ENCODE results near the gene MLXIP.
"Not testable (repeated sequence)": the region's sequence is repeated elsewhere in the genome, so short reads cannot be mapped to it uniquely, and the experiment has no call there.

MLXIP gene

DNA sequence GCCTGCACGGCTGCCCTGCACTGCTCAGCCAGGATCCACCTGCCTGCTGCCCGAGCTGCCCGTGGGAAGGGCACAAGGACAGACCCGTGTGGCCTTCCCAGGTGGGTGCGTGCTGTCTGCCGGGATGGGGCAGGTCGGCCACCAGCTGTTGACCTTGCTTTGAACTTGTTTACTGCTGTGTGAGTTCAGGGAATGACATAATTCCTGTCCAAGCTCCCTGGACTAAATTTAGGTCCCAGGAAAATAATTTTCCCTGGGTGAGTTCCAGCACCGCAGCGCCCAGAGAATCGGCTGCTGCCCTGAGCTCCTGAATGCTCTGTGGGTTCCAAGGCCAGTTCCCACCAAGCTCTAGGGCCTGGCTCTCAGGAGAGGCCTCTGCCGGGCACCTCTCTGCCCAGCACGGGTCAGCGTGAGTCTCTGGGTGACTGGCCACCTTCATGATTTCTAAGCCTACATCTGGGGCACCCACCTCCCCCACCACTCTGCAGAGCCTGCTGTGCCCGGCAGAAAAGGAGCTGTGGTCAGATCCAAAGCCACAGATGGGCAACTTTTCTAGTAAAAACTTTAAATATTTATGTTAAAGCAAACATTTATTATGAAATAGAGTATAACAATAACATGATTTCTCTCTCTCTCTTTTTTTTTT is 27.2 kb upstream of the MLXIP start:
- no peak for DNase-seq (ENCODE audit: low read depth in 1 of 2, low spot score in 1 of 2)

DNA sequence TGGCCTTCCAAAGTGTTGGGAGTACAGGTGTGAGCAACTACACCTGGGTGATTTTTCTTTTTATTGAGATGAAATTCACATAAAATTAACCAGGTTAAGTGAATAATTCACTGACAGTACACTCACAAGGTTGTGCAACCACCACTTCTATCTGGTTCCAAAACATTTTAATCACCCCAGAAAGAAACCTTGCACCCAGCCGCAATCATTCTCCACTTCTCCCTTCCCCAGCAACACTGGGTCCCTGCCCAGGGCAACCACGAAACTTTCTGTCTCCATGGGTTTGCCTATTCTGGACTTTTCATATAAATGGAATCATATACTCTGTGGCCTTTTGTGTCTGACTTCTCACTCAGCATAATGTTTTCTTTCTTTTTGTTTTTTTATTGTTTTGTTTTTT is 26.3 kb upstream of the MLXIP start:
- DNase-seq (ENCODE audit: low read depth in 1 of 2, low spot score in 1 of 2) = no peak

DNA sequence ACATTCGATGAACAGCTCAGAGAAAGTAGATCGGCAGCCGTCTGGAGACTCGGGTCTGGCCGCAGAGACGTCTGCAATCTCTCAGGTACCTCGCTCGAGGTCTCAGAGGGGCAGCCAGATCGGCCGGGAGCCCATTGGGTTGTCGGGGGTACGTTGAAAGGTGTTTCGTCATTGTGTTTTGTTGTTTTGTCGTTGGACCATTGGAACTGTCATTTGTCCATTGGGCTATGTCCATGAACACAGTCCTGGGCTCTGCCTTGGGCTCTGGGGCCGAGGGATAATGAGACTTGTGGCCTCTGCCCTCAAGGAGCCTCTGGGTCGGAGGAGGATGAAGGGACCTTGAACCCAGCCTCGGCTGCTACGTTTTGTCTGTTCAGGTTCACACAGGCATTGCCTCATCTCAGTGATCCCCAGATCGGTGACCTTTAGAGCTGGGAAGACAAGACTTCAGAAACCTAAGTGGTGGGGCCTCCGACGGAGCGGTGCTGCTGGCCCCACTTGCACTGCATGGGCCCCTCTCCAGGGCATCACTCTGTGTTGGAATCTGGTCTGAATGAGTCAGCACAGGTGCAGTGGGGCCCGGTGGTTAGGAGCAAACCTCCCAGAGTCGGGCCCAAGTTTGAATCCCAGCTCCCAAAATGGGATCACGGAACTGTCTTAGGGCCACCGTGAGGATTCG is 23.6 kb upstream of the MLXIP start:
- no peak for DNase-seq (ENCODE audit: low read depth in 1 of 2, low spot score in 1 of 2)

DNA sequence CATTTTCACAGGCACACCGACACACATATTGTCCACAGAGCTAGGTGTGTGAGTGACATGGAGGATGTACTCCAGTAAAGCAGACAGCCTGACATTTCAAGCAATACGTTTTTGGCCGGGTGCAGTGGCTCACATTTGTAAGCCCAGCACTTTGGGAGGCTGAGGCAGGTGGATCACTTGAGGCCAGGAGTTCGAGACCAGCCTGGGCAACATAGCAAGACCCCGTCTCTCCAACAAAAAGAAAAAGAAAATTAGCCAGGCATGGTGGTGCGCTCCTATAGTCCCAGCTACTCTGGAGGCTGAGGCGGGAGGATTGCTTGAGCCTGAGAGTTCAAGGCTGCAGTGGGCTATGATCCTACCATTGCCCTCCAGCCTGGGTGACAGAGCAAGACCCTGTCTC is 22.1 kb upstream of the MLXIP start:
- not testable (repeated sequence) for DNase-seq (ENCODE audit: low read depth in 1 of 2, low spot score in 1 of 2)

DNA sequence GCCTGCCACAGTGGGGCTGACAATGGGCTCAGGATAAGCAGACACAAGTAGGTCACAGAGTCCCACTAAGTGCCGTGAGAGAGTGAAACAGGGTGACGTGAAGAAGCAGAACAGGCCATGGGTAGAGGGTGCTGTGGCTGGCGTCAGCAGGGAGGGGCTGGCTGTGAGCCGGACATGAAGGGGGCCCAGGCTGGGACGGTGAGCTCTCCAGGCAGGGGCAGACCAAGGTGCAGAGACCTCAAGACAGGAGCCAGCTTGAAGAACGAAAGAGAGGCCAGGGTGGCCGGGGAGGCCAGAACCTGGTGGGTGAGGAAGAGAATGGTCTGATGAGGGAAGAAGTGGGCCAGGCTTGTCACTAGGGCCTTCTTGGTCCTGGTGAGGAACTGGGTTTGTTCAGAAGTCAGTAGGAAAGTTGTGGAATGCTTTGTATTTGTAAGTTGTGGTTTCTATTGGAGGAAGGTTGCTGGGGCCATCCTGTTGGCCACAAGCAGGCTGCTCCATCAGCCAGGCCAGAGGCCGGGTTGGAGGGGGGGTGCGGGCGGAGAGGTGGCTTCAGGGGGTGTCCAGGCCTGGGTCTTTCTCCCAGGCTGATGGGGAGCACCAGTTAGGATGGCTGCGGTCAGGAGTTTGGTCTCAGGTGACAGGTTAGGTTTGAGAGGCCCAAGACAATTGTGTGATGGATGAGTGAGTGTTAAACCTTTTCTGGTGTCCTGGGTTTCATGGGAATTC is 21.4 kb upstream of the MLXIP start:
- DNase-seq (ENCODE audit: low read depth in 1 of 2, low spot score in 1 of 2) = no peak

DNA sequence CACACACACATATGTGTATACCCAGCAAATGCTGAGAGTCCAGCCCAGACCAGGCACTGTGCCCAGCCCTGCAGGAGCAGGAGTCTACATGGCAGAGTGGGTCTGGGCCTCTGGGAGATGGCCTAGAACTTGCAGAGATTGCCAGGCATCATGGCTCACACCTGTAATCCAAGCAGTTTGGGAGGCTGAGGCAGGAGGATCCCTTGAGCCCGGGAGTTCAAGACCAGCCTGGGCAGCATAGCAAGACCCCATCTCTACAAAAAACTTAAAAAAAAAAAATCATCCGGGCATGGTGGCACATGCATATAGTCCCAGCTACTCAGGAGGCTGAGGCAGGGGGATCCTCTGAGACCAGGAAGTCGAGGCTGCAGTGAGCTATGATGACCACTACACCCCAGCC is 20.8 kb upstream of the MLXIP start:
- DNase-seq (ENCODE audit: low read depth in 1 of 2, low spot score in 1 of 2) = no peak

DNA sequence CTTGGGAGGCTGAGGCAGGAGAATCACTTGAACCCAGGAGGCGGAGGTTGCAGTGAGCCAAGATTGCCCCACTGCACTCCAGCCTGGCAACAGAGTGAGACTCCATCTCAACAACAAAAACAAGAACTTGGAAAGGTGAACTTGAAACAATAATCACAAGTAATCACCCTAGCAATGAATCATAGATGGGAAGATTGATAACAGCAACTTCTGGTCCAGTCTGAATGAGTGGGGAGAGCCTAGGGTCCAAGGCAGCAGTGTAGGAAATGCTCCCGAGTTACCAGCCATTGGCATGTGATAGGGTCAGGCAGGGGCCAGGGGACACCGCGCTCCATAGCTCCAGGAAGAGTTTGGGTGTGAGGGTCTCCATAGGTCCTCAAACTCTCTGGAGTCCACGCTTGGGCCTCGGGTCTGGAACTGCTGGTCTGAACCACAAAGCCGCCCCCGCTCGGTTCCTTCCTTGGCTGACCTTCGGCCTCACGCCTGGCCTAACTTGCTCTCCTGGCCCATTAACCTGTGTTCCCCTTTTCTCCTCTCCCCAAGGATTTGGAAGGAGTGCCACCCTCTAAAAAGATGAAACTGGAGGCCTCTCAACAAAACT is 19.9 kb upstream of the MLXIP start:
- DNase-seq (ENCODE audit: low read depth in 1 of 2, low spot score in 1 of 2) = no peak

DNA sequence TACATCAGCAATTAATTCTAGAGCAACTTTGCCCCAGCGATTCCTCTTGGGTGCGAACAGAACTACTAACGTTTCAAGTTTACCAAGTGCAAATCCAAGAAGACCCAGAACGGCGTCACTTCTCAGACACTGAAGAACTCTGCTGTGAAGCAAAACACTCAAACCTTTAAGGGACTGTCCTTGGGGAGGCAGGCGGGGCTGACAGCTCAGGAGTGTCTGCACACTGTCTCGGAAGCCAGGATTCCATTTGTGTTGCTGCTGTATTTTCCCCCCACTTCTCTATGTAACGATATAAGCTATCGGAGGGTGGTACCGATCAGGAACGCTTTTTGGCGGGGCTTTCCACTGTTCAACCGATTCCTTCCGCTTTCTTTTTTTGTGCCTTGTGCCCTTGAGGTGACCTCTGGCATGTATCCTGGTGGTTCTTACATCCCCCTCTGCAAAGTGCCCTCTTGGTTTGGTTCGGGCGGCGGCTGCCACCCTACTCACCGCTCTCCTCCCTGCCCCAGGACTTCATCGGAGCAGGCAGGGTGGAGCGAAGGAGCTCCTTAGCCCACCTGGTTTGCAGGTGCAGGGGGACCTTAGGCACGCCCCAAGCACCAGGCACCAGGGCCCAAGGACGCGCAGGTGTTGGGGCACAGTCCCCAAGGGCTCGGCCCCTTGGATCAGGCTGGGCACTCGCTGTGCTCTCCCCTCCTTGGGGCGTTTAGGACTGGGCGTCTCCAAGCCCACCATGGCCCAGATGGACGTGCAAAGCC is 19.2 kb upstream of the MLXIP start:
- no peak for DNase-seq (ENCODE audit: low read depth in 1 of 2, low spot score in 1 of 2)

DNA sequence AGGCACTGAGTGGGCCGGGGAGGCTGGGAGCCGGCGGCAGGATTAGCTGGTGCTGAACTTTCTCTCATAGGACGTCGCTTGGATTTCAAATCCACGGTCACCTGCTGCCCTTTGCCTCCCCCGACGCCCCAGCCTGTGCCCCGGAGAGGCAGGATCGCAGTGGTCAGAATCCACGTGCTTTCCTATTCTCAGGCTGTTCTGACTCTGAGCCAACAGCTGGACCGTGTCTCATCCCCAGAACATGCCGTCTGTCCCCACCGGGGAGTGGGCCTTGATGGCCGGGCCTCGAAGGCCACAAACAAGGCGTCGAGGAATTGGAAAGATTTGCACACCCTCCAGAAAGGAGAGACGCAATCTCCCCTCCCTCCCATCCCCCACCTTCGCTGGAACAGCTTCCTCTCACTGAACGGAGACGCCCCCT is 18.5 kb upstream of the MLXIP start:
- no peak for DNase-seq (ENCODE audit: low read depth in 1 of 2, low spot score in 1 of 2)

DNA sequence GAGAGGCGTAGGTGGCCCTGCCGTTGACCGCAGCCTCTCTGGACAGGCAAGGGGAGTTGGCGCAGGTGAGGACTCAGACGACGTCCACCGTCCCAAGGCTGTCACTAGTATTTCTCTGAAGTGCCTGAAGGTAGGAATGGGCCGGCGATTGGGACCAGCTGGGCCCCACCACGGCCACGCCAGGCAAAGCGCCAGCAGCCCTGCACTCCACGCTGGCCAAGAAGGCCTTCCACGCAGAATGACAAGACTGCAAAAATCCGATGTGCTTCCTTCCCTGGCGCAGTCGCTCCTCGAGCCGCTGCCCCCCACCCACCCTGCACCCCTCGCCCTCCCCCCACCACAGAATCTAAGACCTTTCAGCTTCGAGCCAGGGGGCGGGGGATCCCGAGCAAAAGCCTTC is 17.3 kb upstream of the MLXIP start:
- DNase-seq (ENCODE audit: low read depth in 1 of 2, low spot score in 1 of 2) = no peak

DNA sequence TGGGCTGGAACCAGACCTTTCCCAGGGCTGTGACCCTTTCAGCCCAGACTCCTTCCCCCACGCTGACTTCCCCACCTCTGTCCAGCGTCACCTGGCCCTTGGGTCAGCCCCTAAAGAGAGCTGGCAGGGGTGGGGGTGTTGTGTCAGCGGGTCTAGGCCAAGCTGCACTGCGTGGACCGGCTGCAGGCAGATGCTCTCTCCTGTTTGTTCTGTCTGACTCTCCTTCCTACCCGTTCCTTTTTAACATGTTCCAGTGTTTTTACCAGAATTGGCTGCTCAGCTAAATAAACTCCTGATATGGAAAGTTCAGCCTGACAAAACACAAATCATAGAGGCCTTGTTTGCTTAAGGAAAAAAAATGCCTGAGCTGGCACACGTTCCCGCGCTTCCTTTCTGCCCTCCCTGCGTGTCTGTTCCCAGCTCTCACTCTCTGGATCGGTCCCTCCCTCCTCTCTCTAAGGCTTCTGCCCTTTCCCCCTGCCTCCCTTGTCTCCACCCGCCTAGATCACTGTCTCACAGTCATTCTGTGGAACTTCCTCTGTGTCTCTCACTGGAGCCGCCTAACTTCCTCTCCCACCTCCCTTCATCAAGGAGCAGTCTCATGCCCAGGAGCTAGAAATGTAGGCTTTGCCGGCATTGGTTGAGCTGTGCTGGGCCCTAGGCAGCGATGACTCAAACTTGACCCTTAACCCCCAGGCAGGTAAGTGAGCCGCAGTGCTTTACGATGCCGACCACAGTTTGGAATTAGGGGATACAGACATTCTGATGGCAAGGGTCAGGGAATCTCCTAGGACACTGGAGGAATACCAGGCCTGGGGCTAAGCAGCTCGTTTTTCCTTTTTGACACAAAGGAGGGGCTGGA is 15.5 kb upstream of the MLXIP start:
- DNase-seq (ENCODE audit: low read depth in 1 of 2, low spot score in 1 of 2) = no peak

DNA sequence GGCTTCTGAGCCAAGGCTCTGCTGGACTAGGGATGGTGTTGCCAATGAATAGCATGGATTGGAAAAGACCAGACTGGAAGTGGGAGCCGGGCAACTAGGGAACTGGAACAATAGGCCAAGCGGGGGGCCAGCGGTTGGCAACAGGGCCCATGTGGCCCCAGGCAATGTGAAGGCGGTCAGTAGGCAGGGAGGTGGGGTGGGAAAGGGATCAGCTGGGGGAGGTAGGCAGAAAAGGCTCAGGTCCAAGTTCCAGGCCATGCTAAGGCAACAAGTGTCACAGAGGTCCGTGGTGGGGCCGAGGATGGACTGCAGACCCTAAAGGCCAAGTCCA is 14.9 kb upstream of the MLXIP start:
- DNase-seq (ENCODE audit: low read depth in 1 of 2, low spot score in 1 of 2) = no peak

DNA sequence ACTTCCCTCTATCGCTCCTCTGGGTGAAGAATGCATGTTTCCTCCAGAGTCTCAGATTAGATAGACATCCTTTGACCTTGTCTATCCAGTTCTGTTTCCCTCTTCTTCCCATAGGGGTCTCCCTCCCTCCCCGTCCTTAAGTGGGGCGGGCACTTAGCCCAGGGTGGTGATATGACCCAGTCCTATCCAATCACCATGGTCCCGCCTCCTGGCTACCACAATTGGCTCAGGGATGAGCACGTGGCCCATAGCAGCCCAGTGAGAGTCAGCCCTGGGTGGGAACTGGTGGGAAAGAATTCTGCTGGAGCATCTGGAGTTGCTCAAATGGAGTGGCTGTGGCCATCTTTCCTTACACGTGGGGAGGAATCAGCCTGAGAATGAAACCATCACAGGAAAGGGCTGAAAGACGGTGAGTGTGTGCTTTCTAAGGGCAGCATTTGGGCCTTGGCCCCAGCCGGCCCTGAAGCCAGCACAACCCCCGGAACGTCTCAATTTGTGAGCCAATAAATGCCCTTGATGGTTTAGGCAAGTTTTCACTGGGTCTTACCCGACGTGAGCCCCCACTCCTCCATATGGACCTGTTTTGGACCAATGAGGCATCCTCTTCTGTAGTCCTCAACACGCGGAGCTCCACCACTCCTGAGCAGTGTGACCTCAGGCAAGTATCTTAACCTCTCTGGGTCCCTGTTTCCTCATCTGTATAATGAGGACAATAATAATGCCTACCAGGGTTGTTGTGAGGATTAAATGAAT is 14.4 kb upstream of the MLXIP start:
- no peak for DNase-seq (ENCODE audit: low read depth in 1 of 2, low spot score in 1 of 2)

DNA sequence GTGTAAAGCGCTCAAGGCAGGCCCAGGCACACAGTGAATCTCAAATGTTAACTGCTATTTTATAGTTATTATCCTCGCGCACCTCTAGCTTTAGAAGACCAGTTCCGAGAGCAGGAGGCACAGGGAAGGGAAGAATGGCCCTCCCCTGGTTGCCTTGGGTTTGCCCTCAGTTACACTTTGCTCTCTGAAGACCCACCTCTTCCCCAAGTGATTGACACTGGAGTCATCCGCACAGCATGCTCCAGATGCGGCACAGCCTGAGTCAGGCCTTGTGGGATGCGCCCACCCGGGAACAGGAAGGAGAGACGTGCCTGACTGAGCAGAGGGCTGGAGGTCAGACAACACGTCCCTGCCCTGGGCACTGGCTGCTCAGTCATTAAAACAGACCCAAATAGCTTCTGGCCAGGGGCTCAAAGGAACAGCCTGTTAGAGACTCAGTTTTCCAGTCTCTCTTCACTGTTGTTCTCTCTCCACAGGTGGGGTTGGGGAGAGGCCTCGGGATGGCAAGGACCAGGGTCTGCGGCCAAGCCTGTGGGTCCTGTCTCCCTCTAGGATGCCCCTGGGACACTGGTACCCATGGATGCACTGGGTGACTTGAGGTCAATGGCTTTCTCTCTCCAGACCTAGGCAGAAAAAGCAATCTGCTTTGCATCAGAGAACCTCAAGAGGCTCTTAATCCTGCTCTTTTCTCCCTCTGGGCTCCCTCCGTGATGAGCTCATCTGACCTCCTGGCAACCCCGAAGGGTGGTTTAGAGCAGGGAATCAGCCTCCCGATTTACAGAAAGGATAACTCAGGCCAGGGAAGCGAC is 13.6 kb upstream of the MLXIP start:
- DNase-seq (ENCODE audit: low read depth in 1 of 2, low spot score in 1 of 2) = no peak

DNA sequence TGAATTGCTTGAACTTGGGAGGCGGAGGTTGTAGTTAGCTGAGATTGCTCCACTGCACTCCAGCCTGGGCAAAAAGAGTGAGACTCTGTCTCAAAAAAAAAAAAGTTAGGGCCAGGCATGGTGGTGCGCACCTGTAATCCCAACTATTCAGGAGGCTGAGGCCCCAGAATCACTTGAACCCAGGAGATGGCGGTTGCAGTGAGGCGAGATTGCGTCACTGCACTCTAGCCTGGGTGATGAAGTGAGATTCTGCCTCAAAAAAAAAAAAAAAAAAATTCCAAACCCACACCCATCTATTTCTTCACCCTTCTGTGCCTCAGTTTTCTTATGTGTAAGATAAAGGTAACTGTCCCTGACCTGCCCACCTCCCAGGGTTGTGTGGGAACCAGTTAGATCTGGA is 11.0 kb upstream of the MLXIP start:
- DNase-seq (ENCODE audit: low read depth in 1 of 2, low spot score in 1 of 2) = no peak

DNA sequence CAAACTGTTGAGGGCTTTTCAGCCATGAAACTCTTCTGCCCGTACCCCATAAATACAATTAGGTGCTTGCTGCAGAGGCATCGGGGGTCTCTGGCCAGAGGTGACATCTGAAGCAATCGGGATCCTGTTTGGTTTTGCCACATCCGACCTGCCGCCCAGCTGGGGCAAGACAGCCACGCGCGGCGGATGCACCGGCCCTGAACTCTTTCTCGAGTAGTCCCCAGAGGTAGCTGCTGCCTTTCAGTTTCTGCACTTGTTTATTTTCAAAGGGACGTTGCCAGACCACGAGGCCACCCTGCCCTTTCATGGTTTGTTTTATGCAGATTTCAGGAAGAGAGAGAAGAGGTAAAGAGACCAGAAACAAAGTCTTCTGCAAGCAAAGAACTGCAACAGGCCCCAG is 10.6 kb upstream of the MLXIP start:
- no peak for DNase-seq (ENCODE audit: low read depth in 1 of 2, low spot score in 1 of 2)

DNA sequence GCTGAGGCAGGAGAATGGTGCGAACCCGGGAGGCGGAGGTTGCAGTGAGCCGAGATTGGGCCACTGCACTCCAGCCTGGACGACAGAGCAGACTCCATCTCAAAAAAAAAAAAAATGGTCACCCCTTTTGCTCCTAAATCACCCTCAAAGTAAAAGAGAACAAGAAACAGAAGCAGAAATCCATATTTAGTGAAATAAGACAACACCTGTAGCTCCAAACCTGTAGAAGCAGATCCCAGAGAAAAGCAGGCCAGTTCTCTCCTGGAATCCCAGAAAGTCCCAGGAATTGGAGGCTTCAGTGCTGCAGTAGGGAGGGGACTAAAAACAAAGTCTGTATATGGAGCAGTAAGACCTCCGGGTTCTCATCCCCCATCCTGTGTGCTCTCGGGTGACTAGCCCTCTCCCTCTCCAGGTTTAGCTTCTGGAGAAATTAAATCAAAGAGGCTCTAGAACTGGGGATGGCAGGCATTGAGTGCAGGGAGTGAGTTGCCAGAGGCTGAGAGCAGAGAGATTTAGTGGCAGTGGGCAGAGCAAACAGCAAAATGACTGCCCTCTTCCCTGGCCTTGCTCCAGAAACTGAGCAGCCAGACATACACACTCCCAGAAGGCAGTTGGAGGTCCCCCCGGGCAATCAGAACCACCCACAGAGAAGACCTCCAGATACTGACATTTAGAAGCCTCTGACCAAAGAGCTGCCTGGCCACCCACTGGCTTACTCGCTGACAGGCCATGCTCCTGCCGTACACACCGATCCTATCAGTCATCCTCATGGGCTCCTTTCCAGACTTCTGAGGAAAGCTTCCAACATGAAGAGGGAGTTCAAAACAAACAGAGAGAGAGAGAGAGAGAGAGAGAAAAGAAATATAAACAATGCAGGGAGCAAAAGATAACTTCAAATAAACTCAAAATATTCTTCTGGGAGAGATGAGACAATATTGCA is 6.3 kb upstream of the MLXIP start:
- DNase-seq (ENCODE audit: low read depth in 1 of 2, low spot score in 1 of 2) = no peak

DNA sequence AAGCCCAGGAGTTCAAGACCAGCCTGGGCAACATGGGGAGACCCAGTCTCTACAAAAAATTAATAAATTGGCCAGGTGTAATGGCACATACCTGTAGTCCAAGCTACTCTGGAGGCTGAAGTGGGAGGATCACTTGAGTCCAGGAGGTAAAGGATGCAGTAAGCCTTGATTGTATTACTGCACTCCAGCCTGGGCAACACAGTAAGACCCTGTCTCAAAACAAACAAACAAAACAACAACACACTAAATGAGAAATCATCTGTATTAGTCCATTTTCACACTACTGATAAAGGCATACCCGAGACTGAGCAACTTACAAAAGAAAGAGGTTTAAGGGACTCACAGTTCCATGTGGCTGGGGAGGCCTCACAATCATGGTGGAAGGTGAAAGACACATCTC is 4.7 kb upstream of the MLXIP start:
- DNase-seq (ENCODE audit: low read depth in 1 of 2, low spot score in 1 of 2) = no peak

Measured in activated T-helper 1 cell treated with anti-CD3 and anti-CD28 coated beads, Interleukin-2, amount 50 U/mL, for 16 hours (primary cell).